Middle frontal gyrus (tissue), 1 donor: Measurements from ENCODE around the gene PTCD2.
"Not testable (repeated sequence)": the region's sequence is repeated elsewhere in the genome, so short reads cannot be mapped to it uniquely, and the experiment has no call there.

Experiments
- DNase-seq: peaks from one replicate; pipeline ENCODE4 v3.0.0-alpha.2; 2015; ENCODE audit warnings: low spot score; ENCODE audit errors: extremely low spot score

PTCD2 gene

GRCh38 chr5:72296256-72296655 is 23.9 kb upstream of the PTCD2 start:
- DNase-seq, result no peak

GRCh38 chr5:72298136-72298535 is 22.0 kb upstream of the PTCD2 start:
- not testable (repeated sequence) for DNase-seq

GRCh38 chr5:72298711-72299110 is 21.5 kb upstream of the PTCD2 start:
- DNase-seq, result no peak

- no peak for DNase-seq
Measured at GRCh38 chr5:72300590-72301339, 19.4 kb upstream of the PTCD2 start.

GRCh38 chr5:72301557-72301956 is 18.6 kb upstream of the PTCD2 start:
- peak; percentile 33 for DNase-seq

GRCh38 chr5:72302171-72302570 is 18.0 kb upstream of the PTCD2 start:
- no peak for DNase-seq

- no peak for DNase-seq
Measured at GRCh38 chr5:72305194-72306142, 14.7 kb upstream of the PTCD2 start.

GRCh38 chr5:72307573-72307967 is 12.6 kb upstream of the PTCD2 start:
- DNase-seq, result no peak

GRCh38 chr5:72307968-72308852 is 12.0 kb upstream of the PTCD2 start:
- DNase-seq, result peak; percentile 95

- no peak for DNase-seq
Measured at GRCh38 chr5:72308853-72309191, 11.4 kb upstream of the PTCD2 start.

- no peak for DNase-seq
Measured at GRCh38 chr5:72313141-72313540, 7.0 kb upstream of the PTCD2 start.

- no peak for DNase-seq
Measured at GRCh38 chr5:72314571-72315172, 5.5 kb upstream of the PTCD2 start.

- not testable (repeated sequence) for DNase-seq
Measured at GRCh38 chr5:72319435-72319975, 668 bp upstream of the PTCD2 start.

GRCh38 chr5:72324189-72324825 is 4.1 kb downstream of the PTCD2 start:
- no peak for DNase-seq

- DNase-seq, result peak; percentile 42
Measured at GRCh38 chr5:72325566-72326305, 5.6 kb downstream of the PTCD2 start.

- DNase-seq, result no peak
Measured at GRCh38 chr5:72326306-72326649, 6.1 kb downstream of the PTCD2 start.

GRCh38 chr5:72328172-72328571 is 8.0 kb downstream of the PTCD2 start:
- DNase-seq, result no peak

- no peak for DNase-seq
Measured at GRCh38 chr5:72330712-72331111, 10.5 kb downstream of the PTCD2 start.

- DNase-seq, result no peak
Measured at GRCh38 chr5:72337159-72337558, 17.0 kb downstream of the PTCD2 start.
